Neural cell (in vitro differentiated cells): ENCODE results near the gene ADAMTS1. TPM values are rescaled to one million over a fixed set of nuclear protein-coding genes. Genes with fewer than 3 reads are reported as not detected.
A peak's percentile ranks its signal among the peaks of the same experiment; 100 is the strongest.
"Not testable (repeated sequence)": the region's sequence is repeated elsewhere in the genome, so short reads cannot be mapped to it uniquely, and the experiment has no call there.

Experiments used
- H2AFZ ChIP-seq: fragments of 200-600, 300-800 bp; sonication (generic), shearing (Covaris generic); 2 replicates; pipeline ENCODE4 v1.6.0; 2014; ENCODE audit warnings: low read depth, mild to moderate bottlenecking, antibody characterized with exemption, low read length, moderate library complexity
- H3F3A ChIP-seq: fragments of 200-600 bp; shearing (Covaris generic); 2 replicates; pipeline ENCODE4 v1.6.1; 2016; ENCODE audit warnings: mild to moderate bottlenecking, moderate library complexity, mixed read lengths, antibody characterized with exemption, low read length; ENCODE audit not compliant: insufficient read depth, poor library complexity, severe bottlenecking
- H3K27ac ChIP-seq: fragments of 200-600, 300-800 bp; sonication (generic), shearing (Covaris generic); 2 replicates; pipeline ENCODE4 v1.5.1; 2014; ENCODE audit warnings: mild to moderate bottlenecking, low read length, moderate library complexity
- H3K27me3 ChIP-seq: fragments of 300-800, 200-600 bp; sonication (generic), shearing (Covaris generic); 2 replicates; pipeline ENCODE4 v1.6.0; 2014; ENCODE audit warnings: mild to moderate bottlenecking, low read depth, low read length, moderate library complexity; ENCODE audit not compliant: insufficient read depth
- H3K36me3 ChIP-seq: fragments of 300-800, 200-600 bp; sonication (generic), shearing (Covaris generic); 2 replicates; pipeline ENCODE4 v1.5.1; 2014; ENCODE audit warnings: mild to moderate bottlenecking, antibody characterized with exemption, low read length, moderate library complexity; ENCODE audit not compliant: insufficient read depth
- H3K4me2 ChIP-seq: fragments of 300-800, 200-600 bp; sonication (generic), shearing (Covaris generic); 2 replicates; pipeline ENCODE4 v1.6.0; 2014; ENCODE audit warnings: mild to moderate bottlenecking, low read length
- H3K4me3 ChIP-seq: fragments of 300-800, 200-600 bp; sonication (generic), shearing (Covaris generic); 2 replicates; pipeline ENCODE4 v1.5.1; 2014; ENCODE audit warnings: mild to moderate bottlenecking, low read length, moderate library complexity
- H3K79me2 ChIP-seq: fragments of 200-600 bp; shearing (Covaris generic); replicated peaks from 2 replicates; pipeline ENCODE4 v1.6.0; 2014; ENCODE audit warnings: mild to moderate bottlenecking, low read length, moderate library complexity; ENCODE audit not compliant: insufficient read depth
- H3K9ac ChIP-seq: fragments of 300-800, 200-600 bp; sonication (generic), shearing (Covaris generic); 2 replicates; pipeline ENCODE4 v1.6.1; 2016; ENCODE audit warnings: mild to moderate bottlenecking, low read length, mixed read lengths
- H3K9me2 ChIP-seq: fragments of 200-600 bp; shearing (Covaris generic); 2 replicates; pipeline ENCODE4 v1.6.1; 2016; ENCODE audit warnings: mild to moderate bottlenecking, low read length, mixed read lengths; ENCODE audit not compliant: insufficient read depth
- H3K9me3 ChIP-seq: fragments of 200-600, 300-800 bp; sonication (generic), shearing (Covaris generic); 2 replicates; pipeline ENCODE4 v1.6.1; 2016; ENCODE audit warnings: mild to moderate bottlenecking, mixed run types, low read length, moderate library complexity, mixed read lengths
- H4K20me1 ChIP-seq: fragments of 200-600 bp; shearing (Covaris generic); 2 replicates; pipeline ENCODE4 v1.6.1; 2016; ENCODE audit warnings: mild to moderate bottlenecking, mixed run types; ENCODE audit not compliant: insufficient read depth
- EP300 ChIP-seq: fragments of 450-650 bp; conservative IDR thresholded peaks from 2 replicates; pipeline ENCODE4 v1.6.1; 2014; ENCODE audit warnings: antibody characterized with exemption, mild to moderate bottlenecking, moderate library complexity; ENCODE audit not compliant: poor library complexity, severe bottlenecking
- EZH2 ChIP-seq: fragments of 200-600, 300-800 bp; shearing (Covaris generic), sonication (generic); IDR thresholded peaks from 2 replicates; pipeline ENCODE4 v1.6.1; 2014; ENCODE audit warnings: antibody characterized with exemption, low read length, borderline replicate concordance, mild to moderate bottlenecking; ENCODE audit not compliant: insufficient read depth, poor library complexity, severe bottlenecking
- MXI1 ChIP-seq: fragments of 450-650 bp; conservative IDR thresholded peaks from 2 replicates; pipeline ENCODE4 v1.6.1; 2014; ENCODE audit warnings: antibody characterized with exemption, mild to moderate bottlenecking; ENCODE audit not compliant: poor library complexity, severe bottlenecking
- POLR2AphosphoS5 ChIP-seq: IDR thresholded peaks from 2 replicates; pipeline ENCODE4 v1.6.1; 2012
- RAD21 ChIP-seq: fragments of 450-650 bp; conservative IDR thresholded peaks from 2 replicates; pipeline ENCODE4 v1.6.1; 2014; ENCODE audit warnings: antibody characterized with exemption, mild to moderate bottlenecking, moderate library complexity
- SMC3 ChIP-seq: fragments of 450-650 bp; conservative IDR thresholded peaks from 2 replicates; pipeline ENCODE4 v1.6.1; 2014; ENCODE audit warnings: antibody characterized with exemption, mild to moderate bottlenecking, moderate library complexity; ENCODE audit not compliant: poor library complexity
- TAF1 ChIP-seq: IDR thresholded peaks from 2 replicates; pipeline ENCODE4 v1.6.1; 2012; ENCODE audit warnings: low read depth
- polyA plus RNA-seq: library from polyadenylated mRNA; depleted of rRNA; stranded (reverse); fragments of >200 nt; gene quantifications from 2 replicates; pipeline ENCODE4 v1.2.3, GENCODE V29; 2014
- TF ChIP-seq, protein P1 (sequence below): fragments of 450-650 bp; IDR thresholded peaks from 2 replicates; pipeline ENCODE4 v1.5.1; 2014; ENCODE audit warnings: antibody characterized with exemption, mild to moderate bottlenecking, moderate library complexity; ENCODE audit not compliant: poor library complexity, severe bottlenecking
- TF ChIP-seq, protein P2 (sequence below): IDR thresholded peaks from 2 replicates; pipeline ENCODE4 v1.6.1; 2012; ENCODE audit warnings: borderline replicate concordance

ADAMTS1 gene
- polyA plus RNA-seq, 1 donor from 2014 or later, result 0.84 TPM

DNA sequence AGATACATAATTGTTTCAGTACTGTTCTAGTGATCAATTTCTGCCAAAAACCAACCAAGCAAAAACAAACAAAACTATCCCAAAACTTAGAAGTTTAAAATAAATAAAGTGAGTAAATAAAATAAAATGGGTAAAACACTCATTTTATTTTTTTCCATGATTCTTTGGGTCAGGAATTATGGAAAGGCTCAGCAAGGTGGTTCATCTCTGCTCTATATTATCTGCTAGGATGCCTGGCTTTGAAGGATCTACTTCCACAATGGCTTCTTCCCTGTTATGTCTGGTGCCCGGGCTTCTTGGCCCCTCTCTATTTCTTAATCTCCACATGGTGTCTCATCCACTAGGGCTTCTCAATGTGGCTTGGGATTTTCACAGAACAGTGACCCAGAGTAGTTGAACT, 29.1 kb upstream of the ADAMTS1 start:
- no peak overlapping the region for H3K27ac ChIP-seq
- H3K9me3 ChIP-seq, result no peaks in the 10 kb centered on the region
- no peaks in the 10 kb centered on the region for H3K79me2 ChIP-seq
- no peaks in the 10 kb centered on the region for H3F3A ChIP-seq
- no peaks in the 10 kb centered on the region for H3K9me2 ChIP-seq
- no peaks in the 10 kb centered on the region for H4K20me1 ChIP-seq
- no peak overlapping the region for H3K4me3 ChIP-seq
- H3K36me3 ChIP-seq, result no peaks in the 10 kb centered on the region
- H3K9ac ChIP-seq, result no peak overlapping the region
- H3K4me2 ChIP-seq, result no peak overlapping the region
- H3K27me3 ChIP-seq, result no peaks in the 10 kb centered on the region
- H2AFZ ChIP-seq, result no peak overlapping the region
- no peak for TF ChIP-seq POLR2AphosphoS5

DNA sequence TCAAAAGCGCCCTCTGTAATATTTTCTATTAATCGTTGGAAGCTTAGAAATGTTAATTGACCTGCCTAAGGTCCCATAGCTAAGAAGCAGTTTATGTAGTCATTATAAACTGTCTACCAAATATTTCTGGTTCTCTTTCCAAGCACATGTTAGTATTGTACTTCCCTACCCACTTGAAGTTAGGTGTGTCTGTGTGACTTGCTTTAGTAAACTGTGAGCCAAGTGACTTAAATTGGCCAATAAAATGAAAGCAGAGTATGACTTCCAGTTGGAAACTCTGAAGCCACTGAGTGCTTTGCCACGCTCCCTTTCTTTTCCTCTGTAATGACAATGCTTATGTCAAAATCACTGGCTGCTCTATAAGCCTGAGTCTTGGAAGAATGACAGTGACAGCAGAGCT, 20.6 kb upstream of the ADAMTS1 start:
- no peak overlapping the region for H2AFZ ChIP-seq
- no peak overlapping the region for H3K4me2 ChIP-seq
- H3K27ac ChIP-seq, result no peak overlapping the region
- peak; percentile 76 for TF ChIP-seq EP300
- no peak for TF ChIP-seq TAF1
- H4K20me1 ChIP-seq, result no peaks in the 10 kb centered on the region
- H3K9me2 ChIP-seq, result no peaks in the 10 kb centered on the region
- no peaks in the 10 kb centered on the region for H3K79me2 ChIP-seq
- no peak overlapping the region for H3K4me3 ChIP-seq
- no peaks in the 10 kb centered on the region for H3K36me3 ChIP-seq
- no peaks in the 10 kb centered on the region for H3K9me3 ChIP-seq
- H3F3A ChIP-seq, result no peaks in the 10 kb centered on the region
- H3K9ac ChIP-seq, result no peak overlapping the region
- no peaks in the 10 kb centered on the region for H3K27me3 ChIP-seq

DNA sequence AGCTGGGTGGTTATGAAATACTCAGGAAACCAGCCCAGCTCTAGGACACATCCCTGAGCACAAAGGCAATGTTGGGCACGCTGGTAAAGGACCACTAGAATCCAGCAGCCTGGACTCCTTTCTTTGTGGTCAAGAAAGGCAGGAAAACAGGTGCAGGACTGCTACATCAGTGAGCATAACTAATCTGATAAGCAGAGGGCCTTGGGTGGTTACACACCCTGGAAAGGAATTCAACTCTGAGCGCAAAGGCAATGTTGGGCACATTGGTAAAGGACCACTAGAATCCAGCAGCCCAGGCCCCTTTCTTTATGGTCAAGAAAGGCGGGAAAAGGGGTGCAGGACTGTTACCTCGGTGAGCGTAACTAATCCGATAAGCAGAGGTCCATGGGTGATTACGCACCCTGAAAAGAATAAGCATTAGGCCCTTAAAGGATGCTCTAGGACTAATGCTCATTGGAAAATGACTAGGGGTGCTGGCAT, 11.7 kb upstream of the ADAMTS1 start:
- H4K20me1 ChIP-seq, H3K27ac ChIP-seq, H3K27me3 ChIP-seq, H3K9me3 ChIP-seq, H3K4me3 ChIP-seq, H3K36me3 ChIP-seq, H3K79me2 ChIP-seq, H3F3A ChIP-seq, H2AFZ ChIP-seq, H3K9me2 ChIP-seq, H3K9ac ChIP-seq, H3K4me2 ChIP-seq: not testable (repeated sequence)

DNA sequence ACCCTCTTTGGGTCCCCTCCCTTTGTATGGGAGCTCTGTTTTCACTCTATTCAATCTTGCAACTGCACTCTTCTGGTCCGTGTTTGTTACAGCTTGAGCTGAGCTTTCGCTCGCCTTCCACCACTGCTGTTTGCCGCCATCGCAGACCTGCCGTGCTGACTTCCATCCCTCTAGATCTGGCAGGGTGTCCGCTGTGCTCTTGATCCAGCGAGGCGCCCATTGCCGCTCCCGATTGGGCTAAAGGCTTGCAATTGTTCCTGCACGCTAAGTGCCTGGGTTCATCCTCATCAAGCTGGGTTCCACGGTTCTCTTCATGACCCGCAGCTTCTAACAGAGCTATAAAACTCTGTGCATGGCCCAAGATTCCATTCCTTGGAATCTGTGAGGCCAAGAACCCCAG, 9.5 kb upstream of the ADAMTS1 start:
- not testable (repeated sequence) for H3K36me3 ChIP-seq, H3K9me2 ChIP-seq, H3F3A ChIP-seq, H4K20me1 ChIP-seq, H3K4me2 ChIP-seq, H3K27ac ChIP-seq, H2AFZ ChIP-seq, H3K9ac ChIP-seq, H3K79me2 ChIP-seq, H3K4me3 ChIP-seq, H3K27me3 ChIP-seq, H3K9me3 ChIP-seq

DNA sequence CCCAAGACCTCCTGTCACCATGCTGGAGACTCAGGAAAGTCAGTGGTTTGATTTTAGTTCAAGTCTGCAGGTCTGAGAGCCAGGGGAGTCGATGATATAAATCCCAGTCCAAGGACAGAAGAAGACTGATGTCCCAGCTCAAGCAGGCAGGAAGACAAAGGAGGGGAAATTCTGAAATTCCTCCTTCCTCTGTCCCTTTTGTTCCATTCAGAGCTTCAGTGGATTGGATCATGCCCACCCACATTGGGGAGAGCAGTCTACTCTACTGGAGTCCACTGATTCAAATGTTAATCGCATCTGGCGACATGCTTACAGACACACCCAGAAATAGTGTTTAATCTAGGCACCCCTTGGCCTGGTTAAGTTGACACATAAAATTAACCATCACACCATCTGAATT, 7.2 kb upstream of the ADAMTS1 start:
- Histone ChIP-seq H2AFZ (no peak overlapping the region), H3K4me2 (no peak overlapping the region), H3K27ac (no peak overlapping the region)

More for the DNA sequence above, 7.2 kb upstream of the ADAMTS1 start:
- Histone ChIP-seq H3K27me3 (peaks cover 1% of the 10 kb centered on the region), H3K9me2 (no peaks in the 10 kb centered on the region), H3K9me3 (no peaks in the 10 kb centered on the region), H3K79me2 (no peaks in the 10 kb centered on the region), H3K9ac (no peak overlapping the region), H3K36me3 (no peaks in the 10 kb centered on the region), H3K4me3 (no peak overlapping the region), H3F3A (no peaks in the 10 kb centered on the region), H4K20me1 (no peaks in the 10 kb centered on the region)
- no peak for TF ChIP-seq MXI1
- no peak for TF ChIP-seq POLR2AphosphoS5
- TF ChIP-seq, protein P1, sequence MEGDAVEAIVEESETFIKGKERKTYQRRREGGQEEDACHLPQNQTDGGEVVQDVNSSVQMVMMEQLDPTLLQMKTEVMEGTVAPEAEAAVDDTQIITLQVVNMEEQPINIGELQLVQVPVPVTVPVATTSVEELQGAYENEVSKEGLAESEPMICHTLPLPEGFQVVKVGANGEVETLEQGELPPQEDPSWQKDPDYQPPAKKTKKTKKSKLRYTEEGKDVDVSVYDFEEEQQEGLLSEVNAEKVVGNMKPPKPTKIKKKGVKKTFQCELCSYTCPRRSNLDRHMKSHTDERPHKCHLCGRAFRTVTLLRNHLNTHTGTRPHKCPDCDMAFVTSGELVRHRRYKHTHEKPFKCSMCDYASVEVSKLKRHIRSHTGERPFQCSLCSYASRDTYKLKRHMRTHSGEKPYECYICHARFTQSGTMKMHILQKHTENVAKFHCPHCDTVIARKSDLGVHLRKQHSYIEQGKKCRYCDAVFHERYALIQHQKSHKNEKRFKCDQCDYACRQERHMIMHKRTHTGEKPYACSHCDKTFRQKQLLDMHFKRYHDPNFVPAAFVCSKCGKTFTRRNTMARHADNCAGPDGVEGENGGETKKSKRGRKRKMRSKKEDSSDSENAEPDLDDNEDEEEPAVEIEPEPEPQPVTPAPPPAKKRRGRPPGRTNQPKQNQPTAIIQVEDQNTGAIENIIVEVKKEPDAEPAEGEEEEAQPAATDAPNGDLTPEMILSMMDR, result no peak
- TF ChIP-seq TAF1, result no peak
- TF ChIP-seq EP300, result no peak
- TF ChIP-seq SMC3, result no peak
- no peak for TF ChIP-seq EZH2
- TF ChIP-seq, protein P2, sequence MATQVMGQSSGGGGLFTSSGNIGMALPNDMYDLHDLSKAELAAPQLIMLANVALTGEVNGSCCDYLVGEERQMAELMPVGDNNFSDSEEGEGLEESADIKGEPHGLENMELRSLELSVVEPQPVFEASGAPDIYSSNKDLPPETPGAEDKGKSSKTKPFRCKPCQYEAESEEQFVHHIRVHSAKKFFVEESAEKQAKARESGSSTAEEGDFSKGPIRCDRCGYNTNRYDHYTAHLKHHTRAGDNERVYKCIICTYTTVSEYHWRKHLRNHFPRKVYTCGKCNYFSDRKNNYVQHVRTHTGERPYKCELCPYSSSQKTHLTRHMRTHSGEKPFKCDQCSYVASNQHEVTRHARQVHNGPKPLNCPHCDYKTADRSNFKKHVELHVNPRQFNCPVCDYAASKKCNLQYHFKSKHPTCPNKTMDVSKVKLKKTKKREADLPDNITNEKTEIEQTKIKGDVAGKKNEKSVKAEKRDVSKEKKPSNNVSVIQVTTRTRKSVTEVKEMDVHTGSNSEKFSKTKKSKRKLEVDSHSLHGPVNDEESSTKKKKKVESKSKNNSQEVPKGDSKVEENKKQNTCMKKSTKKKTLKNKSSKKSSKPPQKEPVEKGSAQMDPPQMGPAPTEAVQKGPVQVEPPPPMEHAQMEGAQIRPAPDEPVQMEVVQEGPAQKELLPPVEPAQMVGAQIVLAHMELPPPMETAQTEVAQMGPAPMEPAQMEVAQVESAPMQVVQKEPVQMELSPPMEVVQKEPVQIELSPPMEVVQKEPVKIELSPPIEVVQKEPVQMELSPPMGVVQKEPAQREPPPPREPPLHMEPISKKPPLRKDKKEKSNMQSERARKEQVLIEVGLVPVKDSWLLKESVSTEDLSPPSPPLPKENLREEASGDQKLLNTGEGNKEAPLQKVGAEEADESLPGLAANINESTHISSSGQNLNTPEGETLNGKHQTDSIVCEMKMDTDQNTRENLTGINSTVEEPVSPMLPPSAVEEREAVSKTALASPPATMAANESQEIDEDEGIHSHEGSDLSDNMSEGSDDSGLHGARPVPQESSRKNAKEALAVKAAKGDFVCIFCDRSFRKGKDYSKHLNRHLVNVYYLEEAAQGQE, result no peak
- TF ChIP-seq RAD21, result no peak
